Left lung (tissue), 8 donors: ENCODE results near the gene HLA-B. TPM values are rescaled to one million over a fixed set of nuclear protein-coding genes. Genes with fewer than 3 reads are reported as not detected.

Experiments
- microRNA-seq, 2 donors: library from miRNA; unstranded; fragments of <30 nt; microRNA quantifications; one replicate each; pipeline ENCODE4, GENCODE V29; 2019
- polyA plus RNA-seq, 6 donors: library from polyadenylated mRNA; unstranded; fragments of 120-200 nt; gene quantifications; one replicate each; pipeline ENCODE4 v1.2.1, GENCODE V29; 2013; ENCODE audit not compliant: insufficient read length in 6 of 6
- total RNA-seq, 2 donors: library from RNA; stranded (reverse); fragmentation: NEBNext Ultra II Directional; extraction: Animal tissue kit (Norgen Biotek cat#: 25700); gene quantifications; one replicate each; pipeline ENCODE4 v1.2.1, GENCODE V29; 2021
- donor health status: DM: no; HTN: yes; CAD: no.
- donor health status: DM: no; HTN: no; CAD: no.

HLA-B gene
- total and polyA plus RNA-seq, 8 donors, result 285 to 2,503 (median 391) TPM

Small RNA genes within 50 kb of the gene (microRNA-seq; reads per million reads assigned to microRNA genes)
- 0.34 to 0.82 reads per million in 2 donors for gene MIR6891

Other genes starting within 250 kb of the HLA-B start
- not detected for gene C6orf15, start 244.6 kb downstream of the HLA-B start, total RNA-seq
- gene C6orf15, start 244.6 kb downstream of the HLA-B start, polyA plus RNA-seq, result not detected
- gene PSORS1C1, start 242.4 kb downstream of the HLA-B start, total RNA-seq, result 10 to 100 TPM in 1 of 2 donors, 1 to 10 TPM in 1; 3.5 to 11.7 TPM
- under 1 TPM; 0.09 to 0.70 (median 0.51) TPM for gene PSORS1C1, start 242.4 kb downstream of the HLA-B start, polyA plus RNA-seq
- gene CDSN, start 236.7 kb downstream of the HLA-B start, total RNA-seq, result under 1 TPM; 0.13 to 0.61 TPM
- gene CDSN, start 236.7 kb downstream of the HLA-B start, polyA plus RNA-seq, result not detected
- gene PSORS1C2, start 218.1 kb downstream of the HLA-B start, total RNA-seq, result not detected
- gene PSORS1C2, start 218.1 kb downstream of the HLA-B start, polyA plus RNA-seq, result under 1 TPM in 2 of 6 donors, not detected in 4; 0.14 to 0.17 TPM
- gene CCHCR1, start 199.4 kb downstream of the HLA-B start, total RNA-seq, result 10 to 100 TPM; 18.9 to 22.1 TPM
- gene CCHCR1, start 199.4 kb downstream of the HLA-B start, polyA plus RNA-seq, result 10 to 100 TPM; 33.6 to 38.8 (median 35.9) TPM
- 10 to 100 TPM; 16.7 to 18.0 TPM for gene TCF19, start 198.6 kb downstream of the HLA-B start, total RNA-seq
- gene TCF19, start 198.6 kb downstream of the HLA-B start, polyA plus RNA-seq, result 10 to 100 TPM; 15.8 to 26.4 (median 19.0) TPM
- gene POU5F1, start 186.5 kb downstream of the HLA-B start, total RNA-seq, result 1 to 10 TPM; 1.9 TPM
- gene POU5F1, start 186.5 kb downstream of the HLA-B start, polyA plus RNA-seq, result 1 to 10 TPM in 4 of 6 donors, under 1 TPM in 2; 0.37 to 2.0 (median 1.6) TPM
- gene HLA-C, start 85.1 kb downstream of the HLA-B start, total RNA-seq, result 1,000 to 10,000 TPM in 1 of 2 donors, 100 to 1,000 TPM in 1; 780 to 1,825 TPM
- 100 to 1,000 TPM; 117 to 299 (median 161) TPM for gene HLA-C, start 85.1 kb downstream of the HLA-B start, polyA plus RNA-seq
- 10 to 100 TPM; 29.4 to 30.1 TPM for gene MICA, start 46.4 kb upstream of the HLA-B start, total RNA-seq
- gene MICA, start 46.4 kb upstream of the HLA-B start, polyA plus RNA-seq, result 10 to 100 TPM; 10.2 to 17.9 (median 14.5) TPM
- 10 to 100 TPM; 11.2 to 11.3 TPM for gene MICB, start 141.0 kb upstream of the HLA-B start, total RNA-seq
- 1 to 10 TPM in 5 of 6 donors, under 1 TPM in 1; 0.80 to 4.1 (median 2.0) TPM for gene MICB, start 141.0 kb upstream of the HLA-B start, polyA plus RNA-seq
- gene MCCD1, start 171.8 kb upstream of the HLA-B start, total RNA-seq, result not detected
- gene MCCD1, start 171.8 kb upstream of the HLA-B start, polyA plus RNA-seq, result under 1 TPM in 3 of 6 donors, not detected in 3; 0.23 to 0.27 (median 0.24) TPM
- 100 to 1,000 TPM; 201 to 319 TPM for gene DDX39B, start 184.8 kb upstream of the HLA-B start, total RNA-seq
- gene DDX39B, start 184.8 kb upstream of the HLA-B start, polyA plus RNA-seq, result 100 to 1,000 TPM; 595 to 685 (median 609) TPM
- 1 to 10 TPM; 1.0 to 1.6 TPM for gene ATP6V1G2, start 189.4 kb upstream of the HLA-B start, total RNA-seq
- 1 to 10 TPM; 2.8 to 6.3 (median 3.4) TPM for gene ATP6V1G2, start 189.4 kb upstream of the HLA-B start, polyA plus RNA-seq
- 10 to 100 TPM; 15.0 to 17.2 TPM for gene NFKBIL1, start 190.4 kb upstream of the HLA-B start, total RNA-seq
- 10 to 100 TPM; 18.5 to 25.4 (median 19.0) TPM for gene NFKBIL1, start 190.4 kb upstream of the HLA-B start, polyA plus RNA-seq
- under 1 TPM; 0.17 to 0.65 TPM for gene LTA, start 215.1 kb upstream of the HLA-B start, total RNA-seq
- under 1 TPM; 0.33 to 0.48 (median 0.39) TPM for gene LTA, start 215.1 kb upstream of the HLA-B start, polyA plus RNA-seq
- gene TNF, start 218.4 kb upstream of the HLA-B start, total RNA-seq, result 10 to 100 TPM in 1 of 2 donors, under 1 TPM in 1; 0.29 to 10.4 TPM
- under 1 TPM in 5 of 6 donors, not detected in 1; 0.19 to 0.63 (median 0.26) TPM for gene TNF, start 218.4 kb upstream of the HLA-B start, polyA plus RNA-seq
- gene LTB, start 225.2 kb upstream of the HLA-B start, total RNA-seq, result 10 to 100 TPM; 10.3 to 13.7 TPM
- 1 to 10 TPM; 1.5 to 3.8 (median 2.8) TPM for gene LTB, start 225.2 kb upstream of the HLA-B start, polyA plus RNA-seq
- 10 to 100 TPM; 32.7 to 95.1 TPM for gene LST1, start 229.1 kb upstream of the HLA-B start, total RNA-seq
- gene LST1, start 229.1 kb upstream of the HLA-B start, polyA plus RNA-seq, result 1 to 10 TPM; 4.4 to 8.3 (median 7.2) TPM
- gene NCR3, start 235.8 kb upstream of the HLA-B start, total RNA-seq, result 1 to 10 TPM in 1 of 2 donors, under 1 TPM in 1; 0.67 to 1.5 TPM
- under 1 TPM in 4 of 6 donors, not detected in 2; 0.26 to 0.89 (median 0.45) TPM for gene NCR3, start 235.8 kb upstream of the HLA-B start, polyA plus RNA-seq